Neuronal stem cell (in vitro differentiated cells): ENCODE results near the gene ZNF835. TPM values are rescaled to one million over a fixed set of nuclear protein-coding genes. Genes with fewer than 3 reads are reported as not detected.

Source experiments
- DNase-seq: peaks from one replicate; pipeline ENCODE4 v3.0.0-alpha.2; 2013; ENCODE audit warnings: low spot score
- H2AFZ ChIP-seq: one replicate; pipeline ENCODE4 v1.6.1; 2013; ENCODE audit warnings: mild to moderate bottlenecking, low read length, inconsistent platforms
- H2AK5ac ChIP-seq: 2 replicates; pipeline ENCODE4 v1.6.1; 2013; ENCODE audit warnings: low read depth, mild to moderate bottlenecking, inconsistent platforms, low read length, moderate library complexity, mixed read lengths
- H2BK120ac ChIP-seq: 2 replicates; pipeline ENCODE4 v1.6.1; 2013; ENCODE audit warnings: low read depth, mild to moderate bottlenecking, inconsistent platforms, low read length, moderate library complexity, mixed read lengths
- H2BK12ac ChIP-seq: one replicate; pipeline ENCODE4 v1.6.1; 2013; ENCODE audit warnings: low read length, inconsistent platforms
- H2BK15ac ChIP-seq: 2 replicates; pipeline ENCODE4 v1.6.1; 2013; ENCODE audit warnings: mild to moderate bottlenecking, low read length, inconsistent platforms, mixed read lengths
- H2BK5ac ChIP-seq: one replicate; pipeline ENCODE4 v1.6.1; 2013; ENCODE audit warnings: inconsistent platforms, mild to moderate bottlenecking, low read length, moderate library complexity
- H3K14ac ChIP-seq: one replicate; pipeline ENCODE4 v1.6.1; 2013; ENCODE audit warnings: low read length, inconsistent platforms
- H3K18ac ChIP-seq: 2 replicates; pipeline ENCODE4 v1.6.1; 2013; ENCODE audit warnings: low read length, inconsistent platforms
- H3K23ac ChIP-seq: 2 replicates; pipeline ENCODE4 v1.6.1; 2013; ENCODE audit warnings: low read depth, mild to moderate bottlenecking, mixed read lengths, low read length, inconsistent platforms; ENCODE audit not compliant: poor library complexity
- H3K27ac ChIP-seq: replicated peaks from 3 replicates; pipeline ENCODE4 v1.5.1; 2013; ENCODE audit warnings: low read length, inconsistent platforms
- H3K27me3 ChIP-seq, 3 experiments: 2 replicates each; pipeline ENCODE4 v1.6.1; 2013; ENCODE audit warnings: low read length in 3 of 3, mild to moderate bottlenecking in 2 of 3, inconsistent platforms in 1 of 3, low read depth in 1 of 3, mixed read lengths in 1 of 3, moderate library complexity in 1 of 3; ENCODE audit not compliant: control insufficient read depth in 3 of 3, insufficient read depth in 3 of 3
- H3K36me3 ChIP-seq, 2 donors: replicated peaks in 1 of 2; 2 replicates each; pipeline ENCODE4 v1.6.1; 2013; ENCODE audit warnings: low read length in 2 of 2; ENCODE audit not compliant: control insufficient read depth in 2 of 2, insufficient read depth in 2 of 2
- H3K4ac ChIP-seq: 2 replicates; pipeline ENCODE4 v1.6.1; 2013; ENCODE audit warnings: inconsistent platforms, mild to moderate bottlenecking, low read length, moderate library complexity
- H3K4me1 ChIP-seq, 2 donors: 1 replicate in 1 of 2; 2 replicates in 1 of 2; pipeline ENCODE4 v1.6.1; 2013; ENCODE audit warnings: low read length in 2 of 2, low read depth in 1 of 2; ENCODE audit not compliant: control insufficient read depth in 2 of 2, insufficient read depth in 1 of 2
- H3K4me2 ChIP-seq: one replicate; pipeline ENCODE4 v1.6.1; 2013; ENCODE audit warnings: mild to moderate bottlenecking, low read length, inconsistent platforms; ENCODE audit not compliant: insufficient read depth, poor library complexity, severe bottlenecking
- H3K4me3 ChIP-seq, 2 donors: 2 replicates each; pipeline ENCODE4 v1.5.1; 2013; ENCODE audit warnings: low read length in 2 of 2, mild to moderate bottlenecking in 2 of 2, inconsistent platforms in 1 of 2, moderate library complexity in 1 of 2
- H3K79me1 ChIP-seq: one replicate; pipeline ENCODE4 v1.6.1; 2013; ENCODE audit warnings: low read depth, mild to moderate bottlenecking, inconsistent platforms, low read length, moderate library complexity
- H3K9ac ChIP-seq: one replicate; pipeline ENCODE4 v1.6.1; 2013; ENCODE audit warnings: mild to moderate bottlenecking, low read depth, low read length, inconsistent platforms; ENCODE audit not compliant: poor library complexity
- H3K9me3 ChIP-seq, 2 donors: replicated peaks in 1 of 2; 2 replicates each; pipeline versions ENCODE3 to v1.6.1; 2013; ENCODE audit warnings: low read length in 2 of 2, mild to moderate bottlenecking in 2 of 2, inconsistent platforms in 1 of 2, low read depth in 1 of 2, mixed read lengths in 1 of 2, moderate library complexity in 1 of 2; ENCODE audit not compliant: control insufficient read depth in 2 of 2, insufficient read depth in 1 of 2
- H4K8ac ChIP-seq: one replicate; pipeline ENCODE4 v1.6.1; 2013; ENCODE audit warnings: low read depth, mild to moderate bottlenecking, inconsistent platforms, low read length, moderate library complexity
- H4K91ac ChIP-seq: one replicate; pipeline ENCODE4 v1.6.1; 2013; ENCODE audit warnings: low read length, low read depth, mild to moderate bottlenecking, inconsistent platforms; ENCODE audit not compliant: poor library complexity
- WGBS, 2 donors: extraction: QIAGEN DNeasy Blood & Tissue Kit; methylation state at CpG; one replicate each; pipeline ENCODE4 v1.1.7; 2013; ENCODE audit warnings: missing lambda C conversion rate in 2 of 2, mixed read lengths in 1 of 2; ENCODE audit not compliant: insufficient read length in 2 of 2, insufficient replicate concordance in 1 of 2; ENCODE audit errors: extremely low coverage in 2 of 2; 5-methylcytosine and 5-hydroxymethylcytosine counted together
- polyA plus RNA-seq, 2 experiments: library from polyadenylated mRNA; stranded (reverse); fragments of 200-250 nt; gene quantifications; one replicate each; pipeline ENCODE4 v1.2.3, GENCODE V29; 2013

The ZNF835 gene
- 4.6 TPM for polyA plus RNA-seq (2013, experiment 1 of 2)
- 4.0 TPM for polyA plus RNA-seq (2013, experiment 2 of 2)

DNA sequence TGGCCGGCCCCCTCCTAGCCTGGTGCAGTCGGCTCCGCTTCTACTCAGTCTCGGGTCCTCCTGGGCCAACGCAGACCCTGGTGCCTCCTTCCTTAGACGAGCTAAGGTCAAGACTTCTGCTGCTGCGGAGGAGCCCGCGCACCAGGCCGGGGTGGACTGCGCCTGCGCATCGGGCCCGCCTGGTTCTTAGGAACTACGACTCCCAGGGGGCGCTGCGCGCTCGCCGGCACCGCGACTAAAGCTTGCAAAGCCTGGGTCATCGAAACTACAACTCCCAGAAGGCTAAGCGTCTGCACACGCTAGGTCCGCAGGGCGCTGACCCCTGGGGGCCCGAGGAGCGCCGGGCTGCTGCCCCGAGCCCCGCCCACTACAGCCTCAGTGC, at the start of gene ZNF835:
TSS of gene ZNF835 (minus strand) at position 145 of the 382 bp plus-strand sequence. CDS start 6,559 bp downstream, outside the sequence.
- no peak within 1 kb of the TSS for H3K27ac ChIP-seq
- no peak within 1 kb of the TSS for H2AFZ ChIP-seq
- H4K91ac ChIP-seq, result no peak within 1 kb of the TSS
- H3K9me3 ChIP-seq, result peaks cover 23 to 26% of the 10 kb centered on the region in 2 donors
- peak within 1 kb of the TSS; percentile 96 for H3K14ac ChIP-seq
- peak within 1 kb of the TSS; percentile 88 for H3K23ac ChIP-seq
- H3K79me1 ChIP-seq, result peaks cover 7% of the 10 kb centered on the region
- H3K4me2 ChIP-seq, result peak within 1 kb of the TSS; percentile 66
- H3K4ac ChIP-seq, result peak within 1 kb of the TSS; percentile 45
- peaks cover 0 to 10% of the 10 kb centered on the region in 2 donors for H3K4me1 ChIP-seq
- WGBS, 2 donors, result no CpG with 5 or more reads among the region's 32 CpGs
- peak within 1 kb of the TSS; percentile 35 for H2BK120ac ChIP-seq
- no peaks in the 10 kb centered on the region for H3K27me3 ChIP-seq
- peak within 1 kb of the TSS; percentile 55 for H2BK5ac ChIP-seq
- peak within 1 kb of the TSS; percentile 95 for H3K9ac ChIP-seq
- H2AK5ac ChIP-seq, result peak within 1 kb of the TSS; percentile 77
- H2BK15ac ChIP-seq, result no peak within 1 kb of the TSS
- no peak within 1 kb of the TSS for H2BK12ac ChIP-seq
- no peaks in the 10 kb centered on the region for H3K36me3 ChIP-seq
- DNase-seq, result peak; percentile 86
- H4K8ac ChIP-seq, result peak within 1 kb of the TSS; percentile 84
- peak within 1 kb of the TSS in 1 of 2 donors; percentile 92 for H3K4me3 ChIP-seq
- peak within 1 kb of the TSS; percentile 86 for H3K18ac ChIP-seq

GRCh38 chr19:56720281-56720680, 48.7 kb upstream of the ZNF835 start:
- no peak overlapping the region for H4K91ac ChIP-seq

DNA sequence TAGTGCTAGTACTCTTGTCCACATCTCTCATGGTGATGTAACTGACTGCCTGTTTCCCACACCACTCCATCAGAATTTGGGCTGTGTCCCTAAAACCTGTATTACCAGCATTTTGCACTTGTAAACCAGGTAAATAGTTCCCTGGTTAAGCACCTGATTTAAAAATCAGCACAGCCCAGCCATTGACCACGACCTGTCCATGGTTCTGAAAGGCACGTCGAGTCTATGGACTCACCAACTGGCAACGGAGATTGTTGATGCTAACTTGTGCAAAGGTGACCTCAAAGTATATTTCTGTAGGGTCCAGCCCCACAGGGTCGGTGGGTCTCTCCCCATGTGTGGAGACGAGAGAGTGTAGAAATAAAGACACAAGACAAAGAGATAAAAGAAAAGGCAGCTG, 46.7 kb upstream of the ZNF835 start:
- H2BK12ac ChIP-seq, result no peak overlapping the region
- WGBS, 2 donors, result no CpG with 5 or more reads among the region's 6 CpGs
- no peak overlapping the region for H3K4me3 ChIP-seq
- no peak overlapping the region for H3K23ac ChIP-seq
- no peak overlapping the region for H2BK5ac ChIP-seq
- H3K36me3 ChIP-seq, result no peaks in the 10 kb centered on the region
- H3K4me2 ChIP-seq, result no peak overlapping the region
- no peak overlapping the region for H3K4ac ChIP-seq
- H2AK5ac ChIP-seq, result no peak overlapping the region
- no peaks in the 10 kb centered on the region for H3K27me3 ChIP-seq
- no peak overlapping the region for H3K14ac ChIP-seq
- no peak overlapping the region for H4K8ac ChIP-seq
- peak; percentile 8 for DNase-seq
- H2BK15ac ChIP-seq, result no peak overlapping the region
- peaks cover 0 to 19% of the 10 kb centered on the region in 2 donors for H3K4me1 ChIP-seq
- H2AFZ ChIP-seq, result no peak overlapping the region
- H3K9me3 ChIP-seq, result peaks cover 2 to 18% of the 10 kb centered on the region in 2 donors
- H4K91ac ChIP-seq, result no peak overlapping the region
- no peaks in the 10 kb centered on the region for H3K79me1 ChIP-seq
- H3K9ac ChIP-seq, result no peak overlapping the region
- H3K27ac ChIP-seq, result no peak overlapping the region
- no peak overlapping the region for H3K18ac ChIP-seq
- no peak overlapping the region for H2BK120ac ChIP-seq

More at GRCh38 chr19:56720281-56720680, 48.7 kb upstream of the ZNF835 start:
- Histone ChIP-seq H2AFZ (peak overlapping the region; percentile 46), H3K36me3 (no peaks in the 10 kb centered on the region), H2BK12ac (no peak overlapping the region), H3K4ac (no peak overlapping the region), H3K4me1 (peaks cover 0 to 15% of the 10 kb centered on the region in 2 donors), H2BK5ac (no peak overlapping the region), H3K14ac (no peak overlapping the region), H3K23ac (no peak overlapping the region), H2BK15ac (no peak overlapping the region), H4K8ac (no peak overlapping the region), H3K9ac (no peak overlapping the region), H3K18ac (no peak overlapping the region), H3K9me3 (peaks cover 7 to 16% of the 10 kb centered on the region in 2 donors), H3K4me3 (no peak overlapping the region), H3K27me3 (no peaks in the 10 kb centered on the region), H2AK5ac (no peak overlapping the region), H3K27ac (no peak overlapping the region), H2BK120ac (no peak overlapping the region), H3K4me2 (no peak overlapping the region), H3K79me1 (no peaks in the 10 kb centered on the region)
- peak; percentile 36 for DNase-seq
- WGBS, 2 donors, result no CpG with 5 or more reads among the region's 3 CpGs

DNA sequence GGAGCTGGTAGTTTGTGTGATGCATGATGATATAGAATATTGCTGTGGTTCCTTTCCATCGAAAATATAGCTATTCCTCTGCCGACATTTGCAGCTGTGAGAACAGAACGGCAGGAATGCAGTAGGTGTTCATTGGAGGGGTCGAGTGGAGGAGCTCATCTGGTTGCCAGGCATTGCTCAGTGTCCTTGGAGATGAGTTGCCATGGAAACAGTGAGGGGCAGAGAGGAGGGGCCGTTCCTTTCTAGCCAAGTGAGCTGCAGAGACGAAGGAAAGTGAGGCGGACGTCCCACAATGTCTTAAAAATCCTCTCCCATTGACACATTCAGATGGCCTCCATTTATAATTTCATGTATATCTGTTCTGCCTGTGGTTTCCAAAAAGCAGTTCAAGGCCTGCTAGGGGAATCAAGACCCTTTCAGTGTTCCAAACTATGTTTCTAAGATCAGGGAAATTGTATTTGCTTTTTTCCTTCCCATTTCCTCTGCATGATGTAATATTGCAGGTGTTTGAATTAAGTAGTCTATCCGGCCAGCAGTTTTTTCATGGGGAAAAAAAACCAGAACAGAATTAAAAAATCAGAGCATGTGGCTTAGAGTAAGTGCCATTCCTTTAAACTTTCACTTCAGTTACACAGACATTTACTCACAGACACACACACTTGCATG, 41.2 kb upstream of the ZNF835 start:
- Histone ChIP-seq H3K4me1 (peaks cover 3 to 24% of the 10 kb centered on the region in 2 donors), H3K79me1 (no peaks in the 10 kb centered on the region), H3K27ac (no peak overlapping the region), H4K91ac (no peak overlapping the region), H2BK120ac (no peak overlapping the region), H3K14ac (no peak overlapping the region), H3K18ac (no peak overlapping the region), H2BK12ac (no peak overlapping the region), H3K36me3 (no peaks in the 10 kb centered on the region), H2AFZ (peak overlapping the region; percentile 32), H3K27me3 (no peaks in the 10 kb centered on the region), H3K9me3 (peaks cover 7 to 8% of the 10 kb centered on the region in 2 donors), H2BK15ac (no peak overlapping the region), H3K23ac (no peak overlapping the region), H3K9ac (no peak overlapping the region), H3K4me3 (no peak overlapping the region), H4K8ac (no peak overlapping the region), H2AK5ac (no peak overlapping the region), H3K4me2 (peak overlapping the region; percentile 12), H3K4ac (no peak overlapping the region), H2BK5ac (no peak overlapping the region)
- WGBS, 2 donors, result no CpG with 5 or more reads among the region's 9 CpGs
- peak; percentile 42 for DNase-seq
